Muscle of leg (tissue), 11 donors: Measurements from ENCODE around the gene PPP2R2C. TPM values are rescaled to one million over a fixed set of nuclear protein-coding genes. Genes with fewer than 3 reads are reported as not detected.
A peak's percentile ranks its signal among the peaks of the same experiment; 100 is the strongest.

Experiments
- DNase-seq: peaks from one replicate; pipeline ENCODE4 v3.0.0; 2013
- H3K27ac ChIP-seq: one replicate; pipeline ENCODE4 v1.5.1; 2013; ENCODE audit warnings: mild to moderate bottlenecking, low read length, control low read depth
- H3K27me3 ChIP-seq: one replicate; pipeline ENCODE4 v1.6.1; 2013; ENCODE audit warnings: low read length; ENCODE audit not compliant: control insufficient read depth, insufficient read depth
- H3K36me3 ChIP-seq: one replicate; pipeline ENCODE4 v1.6.1; 2013; ENCODE audit warnings: low read length; ENCODE audit not compliant: control insufficient read depth, insufficient read depth
- H3K4me1 ChIP-seq: one replicate; pipeline ENCODE4 v1.6.1; 2013; ENCODE audit warnings: low read length; ENCODE audit not compliant: control insufficient read depth, insufficient read depth
- H3K4me3 ChIP-seq: one replicate; pipeline ENCODE4 v1.5.1; 2013; ENCODE audit warnings: low read length, control low read depth
- H3K9me3 ChIP-seq: replicated peaks from 2 replicates; pipeline ENCODE4 v1.6.1; 2013; ENCODE audit warnings: low read depth, low read length; ENCODE audit not compliant: control insufficient read depth
- WGBS: methylation state at CpG from one replicate; pipeline ENCODE4 v1.1.5; 2013; ENCODE audit warnings: missing lambda C conversion rate; ENCODE audit not compliant: insufficient coverage; 5-methylcytosine and 5-hydroxymethylcytosine counted together
- polyA plus RNA-seq, 8 donors: library from polyadenylated mRNA; unstranded; fragments of 120-200 nt; gene quantifications; one replicate each; pipeline versions ENCODE4 v1.2.1 to v1.2.3, GENCODE V29; 2013; ENCODE audit warnings: inconsistent platforms in 1 of 8, low replicate concordance in 1 of 8; ENCODE audit not compliant: insufficient read length in 8 of 8, insufficient read depth in 1 of 8
- total RNA-seq: library from RNA; stranded (reverse); fragments of 120-200 nt; gene quantifications from one replicate; pipeline ENCODE4 v1.2.4, GENCODE V29; 2013

PPP2R2C gene
- total and polyA plus RNA-seq, 9 donors = 0.09 to 3.4 (median 0.17) TPM

- DNase-seq = peak; percentile 14
- H3K36me3 ChIP-seq = no peaks in the 10 kb centered on the region
- H3K9me3 ChIP-seq = no peaks in the 10 kb centered on the region
- peaks cover 21% of the 10 kb centered on the region for H3K27me3 ChIP-seq
- H3K4me3 ChIP-seq = no peak overlapping the region
- WGBS = 86% methylated on average over 8 of the region's 14 CpGs
- no peak overlapping the region for H3K27ac ChIP-seq
- H3K4me1 ChIP-seq = no peaks in the 10 kb centered on the region
Observed at GRCh38 chr4:6372649-6373525, 99.5 kb downstream of the PPP2R2C start.

DNA sequence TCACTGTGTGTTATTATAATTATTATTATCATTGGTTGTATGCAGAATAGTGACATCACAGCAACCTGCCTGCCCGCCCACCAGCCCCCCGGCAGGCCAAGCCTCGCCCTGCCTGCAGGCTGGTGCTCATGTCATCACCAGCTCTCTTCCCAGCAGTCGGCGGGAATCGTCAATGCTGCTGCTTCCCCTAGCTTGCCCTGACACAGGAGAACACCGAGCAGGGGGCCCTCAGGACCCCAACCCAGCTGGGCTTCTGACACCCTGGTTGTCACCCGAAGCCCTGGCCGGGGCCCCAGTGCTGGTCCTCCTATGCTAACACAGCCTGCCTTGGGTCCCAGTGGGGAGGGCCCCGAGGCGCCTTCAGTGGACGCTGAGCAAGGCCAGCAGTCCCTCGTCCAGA is 100.6 kb downstream of the PPP2R2C start:
- DNase-seq = no peak
- Histone ChIP-seq H3K9me3 (no peaks in the 10 kb centered on the region), H3K27ac (no peak overlapping the region), H3K27me3 (peaks cover 21% of the 10 kb centered on the region), H3K36me3 (no peaks in the 10 kb centered on the region), H3K4me1 (no peaks in the 10 kb centered on the region), H3K4me3 (no peak overlapping the region)
- 77% methylated on average over 12 of the region's 13 CpGs for WGBS

DNA sequence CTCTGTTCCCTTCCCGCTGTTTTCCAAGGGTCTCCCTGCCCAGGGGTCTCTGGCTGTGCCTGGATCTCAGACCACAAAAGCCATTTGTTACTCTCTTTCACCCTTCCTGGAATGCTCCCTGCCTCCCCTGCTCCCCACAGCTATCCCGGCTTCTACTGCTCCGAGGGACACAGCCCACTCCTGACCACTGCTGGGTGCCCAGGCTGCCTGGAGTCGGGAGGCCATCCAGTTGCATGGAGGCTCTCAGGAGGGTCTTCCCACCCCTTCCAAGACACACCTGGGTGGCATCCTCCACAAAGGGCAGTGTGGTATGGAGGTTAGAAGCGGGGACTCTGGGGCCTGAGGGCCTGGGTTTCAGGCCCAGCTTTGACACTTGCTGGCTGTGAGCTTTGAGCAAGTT is 101.1 kb downstream of the PPP2R2C start:
- H3K36me3 ChIP-seq = no peaks in the 10 kb centered on the region
- 89% methylated on average over 1 of the region's 5 CpGs for WGBS
- no peak overlapping the region for H3K27ac ChIP-seq
- H3K9me3 ChIP-seq = no peaks in the 10 kb centered on the region
- H3K4me1 ChIP-seq = no peaks in the 10 kb centered on the region
- no peak for DNase-seq
- H3K27me3 ChIP-seq = peaks cover 23% of the 10 kb centered on the region
- no peak overlapping the region for H3K4me3 ChIP-seq

DNA sequence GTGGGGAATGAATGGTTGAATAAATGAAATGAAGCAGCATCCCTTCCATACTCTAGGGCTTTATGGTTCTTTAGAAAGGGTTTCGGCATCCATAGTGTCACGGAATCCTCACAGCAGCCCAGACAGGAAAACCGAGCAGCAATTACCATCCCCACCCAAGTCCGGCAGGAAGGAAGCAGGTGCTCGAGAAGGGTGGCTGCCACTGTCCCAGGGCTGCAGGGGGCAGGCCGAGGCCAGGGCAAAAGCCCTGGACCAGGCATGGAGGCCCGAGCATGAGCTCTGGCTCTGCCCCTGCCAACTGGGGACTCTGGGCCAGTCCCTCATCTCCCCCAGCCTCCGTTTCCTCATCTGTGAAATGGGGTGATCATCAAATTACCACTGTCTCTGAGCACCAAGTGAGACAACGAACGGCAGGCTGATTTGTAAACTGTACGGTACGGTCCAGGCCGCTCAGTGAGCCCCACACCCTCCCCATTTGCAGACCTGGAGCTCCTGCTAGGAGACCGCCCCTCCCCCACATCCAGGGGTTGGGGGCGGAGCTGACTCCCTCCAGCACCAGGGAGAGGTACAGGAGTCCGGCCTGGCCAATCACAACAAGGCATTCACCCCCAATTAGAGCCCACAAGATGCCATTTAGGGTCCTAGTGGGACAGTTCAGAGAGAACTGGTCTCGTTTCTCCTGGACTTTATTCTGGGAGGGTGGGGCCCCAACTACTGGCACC is 102.3 kb downstream of the PPP2R2C start:
- Histone ChIP-seq H3K27me3 (peaks cover 23% of the 10 kb centered on the region), H3K27ac (no peak overlapping the region), H3K4me3 (no peak overlapping the region), H3K36me3 (no peaks in the 10 kb centered on the region), H3K9me3 (no peaks in the 10 kb centered on the region), H3K4me1 (no peaks in the 10 kb centered on the region)
- no peak for DNase-seq
- WGBS = 34% methylated on average over 9 of the region's 17 CpGs

DNA sequence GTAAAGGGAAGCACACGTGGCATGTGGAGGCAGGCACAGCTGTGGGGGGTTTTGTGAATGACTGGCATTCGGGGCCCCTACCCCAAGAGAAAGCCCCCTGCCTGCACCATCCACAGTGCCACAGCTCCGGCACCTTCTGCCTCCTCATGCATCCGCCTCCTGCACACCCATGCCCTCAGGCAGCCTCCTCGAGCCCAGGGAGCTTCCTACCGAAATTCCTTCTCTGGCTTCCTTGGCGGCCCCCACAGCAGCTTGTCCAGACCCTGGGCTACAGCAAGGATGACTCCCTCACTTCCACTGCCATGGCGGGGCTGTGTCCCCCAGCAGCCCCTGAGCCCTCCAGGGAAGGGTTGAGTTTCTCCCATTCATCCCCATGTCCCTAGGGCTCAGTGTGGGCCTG is 102.9 kb downstream of the PPP2R2C start:
- no peak for DNase-seq
- no peak overlapping the region for H3K4me3 ChIP-seq
- no peaks in the 10 kb centered on the region for H3K36me3 ChIP-seq
- no peak overlapping the region for H3K27ac ChIP-seq
- no peaks in the 10 kb centered on the region for H3K9me3 ChIP-seq
- 45% methylated on average over 5 of the region's 8 CpGs for WGBS
- H3K4me1 ChIP-seq = no peaks in the 10 kb centered on the region
- H3K27me3 ChIP-seq = peaks cover 25% of the 10 kb centered on the region

DNA sequence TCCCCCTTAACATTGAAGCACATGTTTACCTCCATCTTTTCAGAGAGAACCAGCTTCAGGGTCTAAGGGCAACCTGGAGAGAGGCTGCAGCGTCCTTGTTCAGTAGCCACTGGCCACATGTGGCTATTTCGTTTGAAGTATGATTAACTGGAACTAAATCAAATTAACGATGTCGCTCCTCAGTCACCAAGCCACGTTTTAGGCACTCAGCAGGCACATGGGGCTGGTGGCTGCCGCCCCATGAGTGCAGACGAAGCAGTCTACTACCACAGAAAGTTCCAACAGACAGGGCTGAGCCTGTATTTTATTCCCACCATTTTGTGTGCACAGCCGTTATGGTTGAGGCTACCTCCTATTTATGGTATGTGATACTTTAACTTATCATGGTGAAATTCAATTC is 103.4 kb downstream of the PPP2R2C start:
- no peak overlapping the region for H3K27ac ChIP-seq
- no peaks in the 10 kb centered on the region for H3K36me3 ChIP-seq
- DNase-seq = no peak
- H3K4me3 ChIP-seq = no peak overlapping the region
- no peaks in the 10 kb centered on the region for H3K9me3 ChIP-seq
- H3K4me1 ChIP-seq = no peaks in the 10 kb centered on the region
- H3K27me3 ChIP-seq = peaks cover 26% of the 10 kb centered on the region
- WGBS = 52% methylated on average over 6 of the region's 8 CpGs

GRCh38 chr4:6368601-6369000 is 103.8 kb downstream of the PPP2R2C start:
- 72% methylated on average over 8 of the region's 12 CpGs for WGBS

DNA sequence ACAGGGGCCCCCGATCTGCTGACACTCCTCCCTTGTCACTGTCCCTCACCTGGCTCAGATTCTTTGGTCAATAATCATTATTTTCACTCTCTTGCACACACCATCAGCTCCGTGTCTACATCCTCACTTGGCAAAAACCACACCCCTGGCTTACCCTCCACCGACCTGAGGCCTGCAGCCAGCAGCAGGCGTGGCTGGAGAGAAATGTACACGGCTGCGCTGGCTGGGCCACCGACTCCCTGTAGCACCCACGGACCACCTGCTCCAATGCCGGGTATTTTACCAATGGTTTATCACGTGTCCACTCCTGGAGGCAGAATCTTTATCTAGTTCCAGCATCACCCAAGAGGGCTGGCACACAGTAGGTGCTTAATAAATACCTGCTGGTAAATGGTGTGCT is 104.3 kb downstream of the PPP2R2C start:
- no peaks in the 10 kb centered on the region for H3K4me1 ChIP-seq
- no peaks in the 10 kb centered on the region for H3K9me3 ChIP-seq
- H3K27ac ChIP-seq = no peak overlapping the region
- H3K27me3 ChIP-seq = peaks cover 26% of the 10 kb centered on the region
- no peak for DNase-seq
- 67% methylated on average over 10 of the region's 10 CpGs for whole genome bisulfite sequencing
- no peak overlapping the region for H3K4me3 ChIP-seq
- no peaks in the 10 kb centered on the region for H3K36me3 ChIP-seq

More at GRCh38 chr4:6368601-6369000, 103.8 kb downstream of the PPP2R2C start:
- Histone ChIP-seq H3K27me3 (peaks cover 26% of the 10 kb centered on the region), H3K36me3 (no peaks in the 10 kb centered on the region), H3K9me3 (no peaks in the 10 kb centered on the region), H3K4me3 (no peak overlapping the region), H3K27ac (no peak overlapping the region), H3K4me1 (no peaks in the 10 kb centered on the region)
- DNase-seq = no peak

- Histone ChIP-seq H3K4me1 (no peaks in the 10 kb centered on the region), H3K27me3 (peaks cover 26% of the 10 kb centered on the region), H3K27ac (no peak overlapping the region), H3K4me3 (no peak overlapping the region), H3K36me3 (no peaks in the 10 kb centered on the region), H3K9me3 (no peaks in the 10 kb centered on the region)
- DNase-seq = no peak
- WGBS = 28% methylated on average over 7 of the region's 8 CpGs
Observed at GRCh38 chr4:6367371-6367851, 105.0 kb downstream of the PPP2R2C start.

- WGBS = 77% methylated on average over 5 of the region's 5 CpGs
- DNase-seq = no peak
- Histone ChIP-seq H3K4me1 (no peaks in the 10 kb centered on the region), H3K27ac (no peak overlapping the region), H3K9me3 (no peaks in the 10 kb centered on the region), H3K27me3 (peaks cover 26% of the 10 kb centered on the region), H3K4me3 (no peak overlapping the region), H3K36me3 (no peaks in the 10 kb centered on the region)
Observed at GRCh38 chr4:6366581-6366980, 105.8 kb downstream of the PPP2R2C start.
